GM23338 (cell line): Measurements from ENCODE around the gene ANXA3. TPM values are rescaled to one million over a fixed set of nuclear protein-coding genes. Genes with fewer than 3 reads are reported as not detected.
A peak's percentile ranks its signal among the peaks of the same experiment; 100 is the strongest.

Experiments used
- ATAC-seq: fragments of 200-7000 bp; cut with Tn5 transposase; 3 replicates; pipeline ENCODE4 v1.9.1; 2020
- DNase-seq: peaks from one replicate; pipeline ENCODE4 v3.0.0-alpha.2; 2015; ENCODE audit warnings: low spot score
- H2AFZ ChIP-seq: fragments of 200-600 bp; sonication (generic); 2 replicates; pipeline ENCODE4 v1.8.0; 2016; ENCODE audit warnings: antibody characterized with exemption, mild to moderate bottlenecking, moderate library complexity
- H3F3A ChIP-seq: fragments of 200-600 bp; sonication (generic); replicated peaks from 2 replicates; pipeline ENCODE4 v1.8.0; 2017; ENCODE audit warnings: antibody characterized with exemption, mixed run types, low read depth
- H3K27ac ChIP-seq: fragments of 200-600 bp; sonication (generic); 2 replicates; pipeline ENCODE4 v1.6.1; 2016; ENCODE audit warnings: low read depth
- H3K27me3 ChIP-seq: fragments of 200-600 bp; sonication (generic); 2 replicates; pipeline ENCODE4 v1.8.0; 2016; ENCODE audit warnings: mild to moderate bottlenecking, mixed run types, moderate library complexity; ENCODE audit not compliant: insufficient read depth
- H3K36me3 ChIP-seq: fragments of 200-600 bp; sonication (generic); 2 replicates; pipeline ENCODE4 v1.8.0; 2016; ENCODE audit warnings: mild to moderate bottlenecking; ENCODE audit not compliant: insufficient read depth
- H3K4me1 ChIP-seq: fragments of 200-600 bp; sonication (generic); 2 replicates; pipeline ENCODE4 v1.8.0; 2016; ENCODE audit warnings: mild to moderate bottlenecking, moderate library complexity; ENCODE audit not compliant: insufficient read depth
- H3K4me2 ChIP-seq: fragments of 200-600 bp; sonication (generic); 2 replicates; pipeline ENCODE4 v1.7.1; 2017; ENCODE audit warnings: mixed run types
- H3K4me3 ChIP-seq: fragments of 200-600 bp; sonication (generic); 2 replicates; pipeline ENCODE4 v1.6.1; 2016; ENCODE audit warnings: mixed run types
- H3K79me2 ChIP-seq: fragments of 200-600 bp; sonication (generic); replicated peaks from 2 replicates; pipeline ENCODE4 v1.8.0; 2017; ENCODE audit warnings: mild to moderate bottlenecking; ENCODE audit not compliant: insufficient read depth
- H3K9me2 ChIP-seq: fragments of 200-600 bp; sonication (generic); 2 replicates; pipeline ENCODE4 v1.8.0; 2017; ENCODE audit not compliant: insufficient read depth
- H4K20me1 ChIP-seq: fragments of 200-600 bp; sonication (generic); replicated peaks from 2 replicates; pipeline ENCODE4 v1.8.0; 2017; ENCODE audit warnings: mild to moderate bottlenecking; ENCODE audit not compliant: insufficient read depth
- H3K27ac Mint-ChIP-seq: 2 replicates; pipeline ENCODE4 v1.8.0; 2020; ENCODE audit warnings: inconsistent platforms, mild to moderate bottlenecking, moderate library complexity, mixed read lengths
- H3K27me3 Mint-ChIP-seq: 3 replicates; pipeline ENCODE4 v1.8.0; 2022; ENCODE audit warnings: low read depth, mild to moderate bottlenecking, moderate library complexity, mixed read lengths, inconsistent platforms; ENCODE audit not compliant: insufficient read depth, poor library complexity
- H3K36me3 Mint-ChIP-seq: 3 replicates; pipeline ENCODE4 v1.8.0; 2021; ENCODE audit warnings: low read depth, mild to moderate bottlenecking, inconsistent platforms, moderate library complexity, mixed read lengths
- H3K4me1 Mint-ChIP-seq: 3 replicates; pipeline ENCODE4 v1.8.0; 2020; ENCODE audit warnings: mild to moderate bottlenecking, inconsistent platforms, mixed read lengths
- H3K4me3 Mint-ChIP-seq: 3 replicates; pipeline ENCODE4 v1.8.0; 2021; ENCODE audit warnings: moderate library complexity, mild to moderate bottlenecking, inconsistent platforms, mixed read lengths
- H3K9me3 Mint-ChIP-seq: 3 replicates; pipeline ENCODE4 v1.8.0; 2020; ENCODE audit warnings: moderate library complexity, mild to moderate bottlenecking, inconsistent platforms, mixed read lengths
- CREB1 ChIP-seq: fragments of 250-450 bp; sonication (Bioruptor Pico); IDR thresholded peaks from 2 replicates; pipeline ENCODE4 v1.5.0; 2020; ENCODE audit warnings: low read depth, mild to moderate bottlenecking, moderate library complexity
- CTCF ChIP-seq, 2 experiments: fragments of 200-600 bp in 1 of 2; sonication (generic) in 1 of 2; conservative IDR thresholded peaks; 2 replicates each; pipeline versions ENCODE4 v1.5.1 to v1.6.1; 2016 to 2017; ENCODE audit warnings: antibody characterized with exemption in 2 of 2, low read depth in 2 of 2, mild to moderate bottlenecking in 2 of 2, moderate library complexity in 1 of 2
- ETS1 ChIP-seq: IDR thresholded peaks from 2 replicates; pipeline ENCODE4 v1.6.1; 2016; ENCODE audit warnings: antibody characterized with exemption
- EZH2 ChIP-seq: fragments of 200-600 bp; sonication (generic); IDR thresholded peaks from one replicate; pipeline ENCODE4 v1.8.0; 2017; ENCODE audit warnings: antibody characterized with exemption, mild to moderate bottlenecking, low read depth; ENCODE audit not compliant: unreplicated experiment
- EZH2phosphoT487 ChIP-seq: fragments of 200-600 bp; sonication (generic); IDR thresholded peaks from one replicate; pipeline ENCODE4 v1.8.1; 2018; ENCODE audit warnings: antibody characterized with exemption; ENCODE audit not compliant: unreplicated experiment
- NANOG ChIP-seq: IDR thresholded peaks from 2 replicates; pipeline ENCODE4 v1.6.1; 2016; ENCODE audit warnings: antibody characterized with exemption, borderline replicate concordance
- POLR2AphosphoS5 ChIP-seq: IDR thresholded peaks from 2 replicates; pipeline ENCODE4 v1.6.1; 2016; ENCODE audit warnings: antibody characterized with exemption, low read depth
- REST ChIP-seq: IDR thresholded peaks from one replicate; pipeline ENCODE4 v1.6.1; 2018; ENCODE audit warnings: antibody characterized with exemption; ENCODE audit not compliant: unreplicated experiment
- STAT1 ChIP-seq: IDR thresholded peaks from one replicate; pipeline ENCODE4 v1.6.1; 2016; ENCODE audit warnings: antibody characterized with exemption; ENCODE audit not compliant: unreplicated experiment
- ZNF114 ChIP-seq: fragments of 250-450 bp; sonication (Bioruptor Pico); IDR thresholded peaks from 2 replicates; pipeline ENCODE4 v1.5.0; 2020; ENCODE audit warnings: mild to moderate bottlenecking, moderate library complexity
- ZNF331 ChIP-seq: fragments of 250-450 bp; sonication (Bioruptor Pico); IDR thresholded peaks from 2 replicates; pipeline ENCODE4 v1.5.0; 2020; ENCODE audit warnings: low read depth, mild to moderate bottlenecking, moderate library complexity
- ZNF462 ChIP-seq: fragments of 250-450 bp; sonication (Bioruptor Pico); IDR thresholded peaks from 2 replicates; pipeline ENCODE4 v1.5.0; 2020; ENCODE audit warnings: mild to moderate bottlenecking, moderate library complexity
- long read RNA-seq: library from polyadenylated mRNA; unstranded; transcript quantifications from one replicate; pipeline ENCODE4 v2.0.0, GENCODE V29; 2020; ENCODE audit not compliant: unreplicated experiment
- polyA plus RNA-seq: library from polyadenylated mRNA; unstranded; fragments of >200 nt; fragmentation: Nextera tagmentation; extraction: Ambion mirVana; gene quantifications from 2 replicates; pipeline ENCODE4 v1.2.1, GENCODE V29; 2016
- total RNA-seq: library from RNA; depleted of rRNA; stranded (reverse); fragments of >200 nt; shearing (Covaris generic); gene quantifications from 2 replicates; pipeline ENCODE4 v1.2.3, GENCODE V29; 2014; rRNA removed

The ANXA3 gene
- total RNA-seq (20.3 and 23.8 TPM in 2 replicates), polyA plus RNA-seq (26.2 and 31.5 TPM in 2 replicates)
- long read RNA-seq, transcript ANXA3-201 (13 exons, 1,657 nt): major isoform, 53 of 55 reads
- long read RNA-seq, partial matches to known transcripts: 0 of 55 reads
- long read RNA-seq, other reads (novel, unspliced or antisense): 2 of 55 reads

- Histone ChIP-seq H3K9me2 (no peaks in the 10 kb centered on the region), H3K36me3 (no peaks in the 10 kb centered on the region), H3F3A (no peaks in the 10 kb centered on the region; the same call in 1 of the 2 replicates), H3K79me2 (no peaks in the 10 kb centered on the region), H4K20me1 (no peaks in the 10 kb centered on the region), H3K27ac (peak within 1 kb of the TSS; percentile 2; the same call in 1 of the 2 replicates), H3K27me3 (peaks cover 46% of the 10 kb centered on the region), H3K4me3 (peak within 1 kb of the TSS; percentile 71), H3K4me2 (peak within 1 kb of the TSS; percentile 85), H3K4me1 (peaks cover 20% of the 10 kb centered on the region), H2AFZ (0 out of 2 replicates have a peak within 1 kb of the TSS, but pooled peaks have one; percentile 0)
- Mint-ChIP-seq H3K4me3 (peak within 1 kb of the TSS; percentile 78), H3K4me1 (peaks cover 37% of the 10 kb centered on the region), H3K27ac (peak within 1 kb of the TSS; percentile 81), H3K9me3 (peaks cover 13% of the 10 kb centered on the region; the same call in 2 of the 3 replicates), H3K36me3 (peaks cover 26% of the 10 kb centered on the region; the same call in 2 of the 3 replicates), H3K27me3 (peaks cover 27% of the 10 kb centered on the region)
- ATAC-seq (peak; percentile 94), DNase-seq (peak; percentile 89)
- TF ChIP-seq ETS1 (no peak), EZH2phosphoT487 (no peak), REST (no peak), ZNF331 (CRISPR knock-in tag) (no peak), CTCF (conservative IDR thresholded peaks at IDR 0.05; ENCODE audit: low read depth in 2 of 2) (no peak), STAT1 (no peak), ZNF114 (CRISPR knock-in tag) (no peak), NANOG (no peak), EZH2 (no peak), CREB1 (CRISPR knock-in tag) (no peak), POLR2AphosphoS5 (no peak), ZNF462 (CRISPR knock-in tag) (no peak)
Measured at GRCh38 chr4:78551420-78552351, at the start of gene ANXA3. Gene ANXA3, plus strand, starts transcription at chr4:78551770. Its CDS starts 2,704 bp downstream, at chr4:78554474.
